ENCODE data around the gene WDFY2.
A peak's percentile ranks its signal among the peaks of the same experiment; 100 is the strongest.

The WDFY2 gene

DNA sequence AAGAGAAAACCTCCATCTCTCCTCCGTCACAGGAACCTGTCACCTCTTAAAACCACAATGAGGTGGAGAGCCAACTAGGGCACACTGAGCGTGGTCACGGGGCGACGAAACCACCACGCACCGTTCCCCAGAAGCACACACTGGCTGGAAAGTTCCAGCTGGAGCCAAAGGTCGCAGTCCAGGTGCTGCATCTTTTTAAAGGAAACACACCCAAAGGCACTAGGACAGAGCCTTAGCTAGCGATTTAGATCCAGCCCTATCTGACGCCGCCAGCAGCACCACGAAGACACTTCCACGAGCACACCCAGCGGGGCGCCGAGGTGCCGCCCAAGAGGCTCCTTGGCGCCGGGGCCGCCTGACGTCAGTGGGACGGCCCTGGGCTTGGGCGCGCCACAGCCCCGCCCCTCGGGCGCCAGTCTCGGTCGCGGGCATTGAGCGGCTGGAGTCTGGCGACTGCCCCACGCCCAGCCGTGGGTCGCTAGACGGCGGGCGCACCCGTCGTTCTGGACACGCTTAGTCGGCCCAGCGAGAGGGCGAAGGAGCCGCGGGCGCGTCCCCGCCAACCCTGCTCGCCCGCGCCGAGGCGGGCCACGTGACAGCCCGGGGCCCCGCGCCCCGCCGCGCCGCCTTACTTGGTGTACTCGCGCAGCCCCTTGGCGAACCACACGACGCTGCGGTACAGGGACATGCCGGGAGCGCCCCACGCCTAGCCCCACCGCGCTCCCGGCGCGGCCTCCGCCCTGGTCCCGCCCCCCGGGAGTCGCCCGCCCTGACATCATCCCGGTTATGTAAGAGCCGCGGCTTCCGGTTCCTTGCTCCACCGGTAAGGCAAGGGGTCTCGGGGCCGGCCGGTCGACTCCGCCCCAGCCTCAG, 219.4 kb downstream of the WDFY2 start, which contains the start of gene DHRS12:
Gene DHRS12, minus strand, starts transcription at position 742 of the 873 bp plus-strand sequence. CDS start 4,504 bp downstream, outside the sequence.
- peak; percentile 94 for DNase-seq

DNA sequence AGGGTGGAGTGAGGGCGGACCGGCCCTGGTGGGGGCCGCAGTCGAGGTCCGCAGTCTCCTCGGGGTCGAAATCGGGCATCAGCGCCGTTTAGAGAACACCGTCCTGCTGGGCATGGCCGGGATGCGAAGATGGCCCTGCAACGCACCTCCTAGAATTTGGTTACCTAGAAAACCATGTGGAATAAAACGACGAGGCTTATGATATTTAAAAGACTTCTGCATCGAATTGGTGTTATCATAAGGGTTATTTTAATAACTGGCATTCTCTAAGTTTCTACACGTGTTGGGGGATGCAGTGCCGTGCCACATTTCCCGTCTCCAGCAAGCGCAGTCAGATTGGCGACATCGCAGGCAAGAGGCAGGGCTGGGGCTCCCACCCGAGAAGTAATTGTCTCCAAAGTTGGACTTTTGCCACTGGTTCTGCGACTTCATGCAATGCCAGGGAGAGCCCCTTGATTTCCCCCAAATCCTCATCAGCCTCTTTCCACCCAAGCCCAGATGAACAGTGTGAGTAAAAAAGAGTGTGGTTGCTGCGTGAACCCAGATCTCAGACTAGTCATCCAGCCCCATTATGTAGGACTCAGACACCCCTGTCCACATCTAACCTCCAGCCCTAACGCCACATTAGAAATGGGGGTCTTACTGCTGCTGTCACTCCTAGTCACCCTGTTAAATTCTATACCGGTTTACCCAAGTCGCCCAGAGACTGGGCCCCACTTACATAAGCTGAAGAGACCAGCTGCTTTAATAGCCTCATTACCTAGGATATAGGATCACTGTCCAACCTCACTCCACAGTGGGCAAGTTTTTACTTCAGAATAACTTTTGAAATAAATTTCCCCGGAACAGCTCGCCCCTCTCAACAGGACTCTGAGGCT, 220.3 kb downstream of the WDFY2 start:
- no peak for DNase-seq

DNA sequence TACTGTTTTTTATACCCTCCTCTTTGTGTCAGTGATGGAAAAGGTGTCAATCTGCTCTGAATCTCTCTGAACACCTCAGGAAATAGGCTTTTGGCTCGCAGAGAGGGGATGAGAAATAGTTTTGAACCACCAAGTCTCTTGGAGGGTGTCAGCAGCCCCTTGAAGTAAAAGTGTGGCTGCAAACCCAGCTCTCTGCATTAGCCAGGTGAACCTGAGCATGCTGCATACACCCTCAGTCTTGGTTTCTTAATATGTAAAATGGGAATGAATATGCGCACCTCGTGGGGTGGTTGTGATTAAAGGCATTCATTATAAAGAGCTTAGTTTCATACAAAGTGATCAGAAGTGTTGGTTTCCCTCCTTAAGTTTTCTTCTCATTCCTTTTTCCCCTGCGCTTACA, 221.1 kb downstream of the WDFY2 start:
- no peak for DNase-seq

DNA sequence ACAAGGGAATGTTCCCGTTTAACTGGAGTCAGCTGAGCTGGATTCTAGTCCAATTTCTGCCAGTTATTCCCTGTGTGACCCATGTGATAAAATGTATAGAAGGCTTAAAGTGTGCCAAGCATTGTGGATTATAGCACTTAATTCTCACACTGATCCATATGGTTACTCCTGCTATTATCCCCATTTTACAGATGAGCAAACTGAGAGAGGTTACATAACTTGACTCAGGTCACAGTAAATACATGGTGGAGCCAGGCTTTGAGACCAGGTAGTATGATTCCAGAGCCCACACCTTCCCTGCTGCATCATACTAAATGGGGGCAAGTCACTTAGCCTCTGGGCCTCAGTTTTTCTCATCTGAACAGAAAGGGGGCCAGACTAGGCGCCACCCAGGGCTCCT, 221.7 kb downstream of the WDFY2 start:
- DNase-seq, result no peak

DNA sequence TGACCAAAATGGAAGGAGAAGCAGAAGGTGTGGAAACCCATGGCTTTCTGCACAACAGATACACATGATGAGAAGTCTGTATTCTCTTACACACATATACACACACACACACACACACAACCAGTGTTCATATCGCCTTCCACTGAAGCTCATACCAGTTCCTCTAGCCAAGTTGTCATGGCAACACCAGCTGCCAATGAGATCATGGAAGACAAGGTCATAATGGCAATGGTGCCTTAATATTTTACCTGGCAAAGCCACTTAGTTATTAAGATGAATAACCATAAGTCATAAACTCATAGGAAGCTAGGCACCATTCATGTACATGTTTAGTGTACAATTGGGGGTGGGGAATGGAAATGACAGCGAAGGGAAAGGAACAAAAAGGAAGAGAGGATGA, 222.3 kb downstream of the WDFY2 start:
- no peak for DNase-seq

DNA sequence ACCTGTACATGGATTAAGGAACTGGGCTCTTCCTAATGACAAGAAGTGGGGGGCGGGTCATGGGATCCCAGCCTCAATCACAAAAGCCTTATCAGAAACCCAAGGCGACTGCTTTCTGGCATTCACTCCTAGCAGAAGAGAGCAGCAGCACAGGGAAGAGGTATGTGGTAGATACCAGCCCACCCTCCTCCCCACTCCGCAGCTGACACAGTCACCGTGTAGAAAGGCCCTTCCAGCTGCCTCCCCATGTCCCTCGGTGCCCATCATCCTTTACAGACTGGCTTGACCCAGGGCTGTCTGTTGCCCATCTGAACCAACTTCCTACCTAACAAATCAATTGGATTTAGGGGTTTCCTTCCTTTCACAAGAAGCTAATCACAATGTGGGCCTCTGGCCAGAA, 222.8 kb downstream of the WDFY2 start:
- no peak for DNase-seq

DNA sequence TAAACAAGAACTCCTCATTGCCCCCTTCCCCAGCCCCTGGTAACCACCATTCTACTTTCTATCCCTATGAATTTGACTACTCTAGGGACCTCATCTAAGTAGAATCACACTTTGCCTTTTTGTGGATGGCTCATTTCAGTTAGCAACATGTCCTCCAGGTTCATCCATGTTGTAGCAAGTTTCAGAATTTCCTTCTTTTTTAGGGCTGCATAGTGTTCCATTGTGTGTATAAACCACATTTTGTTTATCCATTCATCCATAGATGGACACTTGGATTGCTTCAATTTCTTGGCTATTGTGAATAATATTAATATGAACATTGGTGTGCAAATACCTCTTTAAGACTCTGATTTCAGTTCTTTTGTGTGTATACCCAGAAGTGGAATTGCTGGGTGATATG, 224.5 kb downstream of the WDFY2 start:
- no peak for DNase-seq

DNA sequence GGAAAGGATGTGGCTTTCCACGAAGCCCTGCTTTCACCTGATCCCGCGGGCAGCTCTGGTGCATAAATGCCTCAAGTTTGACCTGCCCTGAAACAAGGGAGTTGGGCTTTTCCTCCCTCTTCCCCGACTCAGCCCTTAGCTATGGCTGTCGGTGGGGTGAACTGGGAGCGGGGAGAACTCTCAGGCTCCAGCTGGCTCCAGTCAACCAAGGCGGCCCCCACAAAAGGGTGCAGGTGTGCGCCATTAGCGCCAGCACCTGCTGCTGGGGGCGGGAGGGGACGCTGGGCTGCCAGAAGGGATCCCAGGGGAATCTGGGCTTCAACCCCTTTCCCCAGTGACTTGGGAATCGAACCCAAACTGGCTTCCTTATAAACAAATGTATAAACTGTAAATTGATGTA, 226.8 kb downstream of the WDFY2 start:
- no peak for DNase-seq

DNA sequence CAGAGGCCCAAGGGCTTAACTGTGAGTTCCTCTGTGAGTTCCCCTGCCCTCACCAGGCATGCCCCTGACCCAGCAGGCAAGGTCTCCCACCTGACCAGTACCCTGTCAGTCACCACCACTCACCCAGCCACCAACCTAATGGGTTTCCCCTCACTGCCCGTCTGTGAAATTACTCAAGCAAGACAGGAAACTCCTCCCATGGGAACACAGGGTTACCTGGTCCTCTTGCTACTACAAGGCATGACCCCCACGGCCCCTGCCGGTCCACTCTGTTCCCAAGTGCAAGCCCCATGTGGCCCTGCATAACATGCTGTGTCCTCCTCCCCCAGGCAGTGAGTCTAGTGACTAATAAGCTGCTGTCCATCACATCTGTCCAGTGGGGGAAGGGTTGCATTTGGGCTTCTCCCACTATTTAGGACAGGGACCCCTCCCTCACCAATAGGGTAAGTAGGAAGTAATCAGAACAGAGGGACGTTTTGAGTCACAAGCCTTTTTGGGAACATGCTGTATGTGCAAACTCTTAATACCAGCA, 227.7 kb downstream of the WDFY2 start:
- no peak for DNase-seq

DNA sequence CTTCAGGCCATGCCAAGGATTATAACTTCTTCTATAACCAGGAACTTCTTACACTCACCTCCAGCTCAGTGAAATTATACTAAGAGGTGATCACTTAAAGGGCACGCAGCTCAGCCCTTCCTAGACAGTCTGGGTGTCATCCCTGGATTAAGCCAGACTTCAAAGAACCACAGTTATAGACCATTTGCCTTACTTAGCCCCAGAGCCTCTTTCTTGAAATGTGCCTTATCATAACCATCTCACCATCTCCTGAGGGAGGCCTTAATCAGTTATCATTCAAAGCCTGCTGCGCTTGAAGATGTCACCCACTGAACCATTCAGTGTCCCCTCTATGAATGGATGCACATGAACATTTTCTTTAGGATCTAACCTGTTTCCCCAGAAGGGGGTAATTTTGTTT, 229.8 kb downstream of the WDFY2 start:
- DNase-seq, result no peak

DNA sequence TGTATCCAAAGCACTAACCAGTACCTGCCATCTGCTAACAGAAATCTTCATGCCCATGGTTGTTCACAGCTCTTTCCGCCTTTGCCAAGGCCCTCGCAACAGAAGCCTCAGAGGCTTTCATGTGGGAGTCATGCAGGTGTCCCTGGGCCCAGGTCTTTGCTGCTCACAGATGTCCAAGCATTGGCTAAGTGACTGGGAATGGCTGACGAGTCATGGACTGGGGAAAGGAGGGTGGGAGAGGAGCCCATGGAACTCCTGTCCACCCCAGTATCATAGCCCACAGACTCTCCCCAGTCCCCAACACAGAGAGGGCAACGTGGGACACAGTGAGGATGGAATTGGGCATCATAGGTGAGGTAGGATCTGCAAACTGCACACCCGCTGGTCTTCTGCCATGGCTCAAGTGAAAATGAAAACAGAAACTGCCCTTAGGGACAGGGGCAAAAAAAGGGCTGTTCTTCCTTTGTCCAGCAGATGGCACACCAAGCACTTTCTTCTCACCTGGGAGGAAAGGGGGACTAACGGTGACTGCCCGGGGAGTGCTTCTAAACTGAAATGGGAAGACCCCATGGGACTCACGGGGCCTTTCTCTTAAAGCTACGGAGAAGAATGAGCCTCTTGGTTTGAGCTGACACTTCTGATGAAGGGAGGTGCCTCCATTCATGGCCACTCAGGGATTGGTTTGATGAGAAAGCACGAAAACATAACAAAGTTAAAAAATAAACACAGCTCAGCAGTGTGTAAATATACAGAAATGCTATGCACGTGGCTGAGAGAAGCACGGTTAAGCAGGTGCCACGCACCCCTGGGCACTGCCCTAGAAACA, 230.8 kb downstream of the WDFY2 start:
- peak; percentile 66 for DNase-seq

DNA sequence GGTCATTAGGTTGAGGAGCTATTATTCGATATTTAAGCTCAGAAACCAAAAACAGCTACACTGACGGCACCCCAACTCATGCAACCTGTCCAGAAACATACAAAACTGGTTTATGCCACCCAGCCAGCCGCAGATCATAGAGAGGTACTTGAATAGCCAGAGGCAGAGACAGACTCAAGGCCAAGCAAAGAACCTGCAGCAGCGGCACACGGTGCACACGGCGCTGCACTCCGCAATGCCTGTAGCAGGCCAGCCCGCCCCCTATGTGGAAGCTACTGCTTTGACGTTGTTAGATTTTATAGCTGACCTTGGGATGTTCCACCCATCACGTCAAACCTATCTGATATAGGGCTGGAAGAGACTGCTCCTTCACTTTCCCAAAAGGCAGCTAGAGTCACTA, 231.6 kb downstream of the WDFY2 start:
- no peak for DNase-seq

DNA sequence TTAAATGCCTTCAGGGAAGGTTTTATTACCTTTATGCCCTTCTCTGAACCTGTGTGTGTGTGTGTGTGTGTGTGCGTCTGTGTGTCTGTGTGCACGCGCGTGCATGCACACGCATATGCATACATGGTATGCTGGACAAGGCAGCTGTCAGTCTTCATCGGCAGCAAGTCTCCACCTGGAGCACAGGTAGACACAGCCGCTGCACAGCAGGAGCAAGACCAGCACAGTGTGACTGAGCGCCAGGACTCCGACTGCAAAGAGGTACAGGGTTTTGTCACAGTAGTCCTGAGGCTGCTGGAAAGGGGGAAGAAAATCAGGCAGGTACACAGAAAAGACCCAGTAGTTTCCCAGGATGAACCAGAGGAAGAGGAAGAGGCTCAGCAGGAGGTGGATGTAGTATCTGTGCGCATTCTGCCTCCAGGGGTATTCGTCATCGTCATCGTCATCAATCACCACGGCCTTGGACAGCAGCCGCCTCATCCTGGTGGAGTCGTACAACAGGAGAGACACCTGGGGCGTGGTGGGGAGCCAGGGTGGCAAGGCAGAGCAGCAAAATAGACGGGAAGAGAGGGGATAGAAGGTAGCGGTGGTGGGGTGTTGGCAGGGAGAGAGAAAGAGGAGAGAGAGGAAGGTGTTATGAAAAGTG, 232.5 kb downstream of the WDFY2 start:
- DNase-seq, result no peak

Measured in femur (tissue), 1 donor.